Left lung (tissue), 10 donors: Measurements from ENCODE around the gene TSSK6. TPM values are rescaled to one million over a fixed set of nuclear protein-coding genes. Genes with fewer than 3 reads are reported as not detected.

Experiments
- ATAC-seq: fragments of 200-7000 bp; cut with Tn5 transposase; one replicate; pipeline ENCODE4 v1.9.1; 2020; ENCODE audit warnings: moderate library complexity
- DNase-seq, 4 donors: peaks; one replicate each; pipeline ENCODE4 v3.0.0-alpha.2; 2013 to 2020
- H3K27ac ChIP-seq, 2 donors: fragments of 200-600 bp; sonication (generic) in 1 of 2; one replicate each; pipeline versions ENCODE4 v1.5.0 to v1.8.0; 2020 to 2021
- H3K27me3 ChIP-seq, 2 donors: fragments of 200-600 bp; sonication (generic) in 1 of 2; one replicate each; pipeline versions ENCODE4 v1.5.0 to v1.8.0; 2020 to 2021
- H3K36me3 ChIP-seq, 2 donors: fragments of 200-600 bp; sonication (generic) in 1 of 2; one replicate each; pipeline versions ENCODE4 v1.5.0 to v1.8.0; 2020 to 2021
- H3K4me1 ChIP-seq, 2 donors: fragments of 200-600 bp; one replicate each; pipeline ENCODE4 v1.8.0; 2021
- H3K4me3 ChIP-seq, 2 donors: fragments of 200-600 bp; sonication (generic) in 1 of 2; one replicate each; pipeline versions ENCODE4 v1.5.0 to v1.8.0; 2020 to 2021; ENCODE audit warnings: mild to moderate bottlenecking in 1 of 2
- H3K9me3 ChIP-seq, 2 donors: fragments of 200-600 bp; sonication (generic) in 1 of 2; one replicate each; pipeline versions ENCODE4 v1.5.0 to v1.8.0; 2020 to 2021
- CTCF ChIP-seq, 2 donors: fragments of 200-600 bp; sonication (generic) in 1 of 2; IDR thresholded peaks; one replicate each; pipeline versions ENCODE4 v1.5.0 to v1.8.0; 2021; ENCODE audit warnings: antibody characterized with exemption in 2 of 2
- intact Hi-C, 2 donors: fragments of 100-400 bp; cut with DNase I; formaldehyde crosslinking; loops; one replicate each; pipeline versions ENCODE4 v1.11.2 to v1.14.2; 2022
- polyA plus RNA-seq, 6 donors: library from polyadenylated mRNA; unstranded; fragments of 120-200 nt; gene quantifications; one replicate each; pipeline ENCODE4 v1.2.1, GENCODE V29; 2013; ENCODE audit not compliant: insufficient read length in 6 of 6
- total RNA-seq, 2 donors: library from RNA; stranded (reverse); fragmentation: NEBNext Ultra II Directional; extraction: Animal tissue kit (Norgen Biotek cat#: 25700); gene quantifications; one replicate each; pipeline ENCODE4 v1.2.1, GENCODE V29; 2021
- donor health status: DM: no; HTN: yes; CAD: no.
- donor health status: DM: no; HTN: no; CAD: no.

Gene TSSK6
- total and polyA plus RNA-seq, 8 donors = 0.67 to 1.4 (median 1.2) TPM

GRCh38 chr19:19520989-19521388 lies 5.6 kb upstream of the TSSK6 start:
- H3K36me3 ChIP-seq = peaks cover 0 to 52% of the 10 kb centered on the region in 2 donors
- H3K4me1 ChIP-seq = peaks cover 8 to 26% of the 10 kb centered on the region in 2 donors
- DNase-seq (no peak), ATAC-seq (no peak)
- H3K27me3 ChIP-seq = no peaks in the 10 kb centered on the region
- intact Hi-C loops = no loop called here
- H3K9me3 ChIP-seq = no peaks in the 10 kb centered on the region
- H3K4me3 ChIP-seq = no peak overlapping the region
- no peak for TF ChIP-seq CTCF (IDR thresholded peaks at IDR 0.05)
- H3K27ac ChIP-seq = no peak overlapping the region

- peaks cover 0 to 8% of the 10 kb centered on the region in 2 donors for H3K9me3 ChIP-seq
- no peak for TF ChIP-seq CTCF (IDR thresholded peaks at IDR 0.05)
- peaks cover 8 to 34% of the 10 kb centered on the region in 2 donors for H3K4me1 ChIP-seq
- intact Hi-C loops = no loop called here
- H3K27me3 ChIP-seq = no peaks in the 10 kb centered on the region
- ATAC-seq (no peak), DNase-seq (no peak)
- H3K36me3 ChIP-seq = peaks cover 0 to 27% of the 10 kb centered on the region in 2 donors
- no peak overlapping the region for H3K27ac ChIP-seq
- H3K4me3 ChIP-seq = peak overlapping the region; percentile 93 to 96
Measured at GRCh38 chr19:19517235-19517619, 1.9 kb upstream of the TSSK6 start.

DNA sequence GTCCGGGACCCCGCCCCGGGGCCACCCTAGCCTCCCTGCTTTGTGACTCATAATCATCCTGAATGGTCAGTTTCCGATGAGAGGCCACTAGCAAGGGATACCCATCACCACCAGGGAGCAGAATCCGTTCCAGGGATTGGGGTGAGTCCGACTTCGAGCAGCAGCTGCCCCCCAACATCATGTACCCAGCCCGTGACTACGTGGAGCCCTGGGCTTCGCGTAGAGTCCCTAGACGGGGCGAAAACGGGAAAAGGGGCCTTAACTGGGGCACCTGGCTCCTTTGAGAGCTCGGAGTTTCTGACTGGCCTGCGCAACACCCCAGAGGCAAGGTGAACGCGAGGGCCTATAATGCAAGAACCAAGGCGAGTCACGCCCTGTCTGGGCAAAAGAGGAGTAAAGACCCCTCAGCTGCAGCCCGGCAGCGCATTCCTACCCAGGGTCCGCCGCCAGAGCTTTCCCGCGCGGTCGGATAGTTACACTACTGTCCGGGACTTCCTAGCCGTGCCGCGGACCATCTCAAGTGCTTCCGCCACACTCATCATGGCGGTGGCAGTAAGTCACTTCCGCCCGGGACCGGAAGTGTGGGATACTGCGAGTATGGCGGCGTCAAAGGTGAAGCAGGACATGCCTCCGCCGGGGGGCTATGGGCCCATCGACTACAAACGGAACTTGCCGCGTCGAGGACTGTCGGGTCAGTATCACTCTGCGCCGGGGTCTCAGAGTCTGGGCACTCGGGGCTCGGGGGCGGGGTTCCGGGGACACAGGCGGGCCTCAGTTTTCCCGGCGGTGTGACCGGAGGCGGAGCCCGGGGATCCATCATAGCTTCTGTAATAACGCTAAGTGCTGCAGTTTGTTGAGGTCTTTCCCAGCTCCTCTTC lies 533 bp upstream of the TSSK6 start, which contains the start of gene NDUFA13:
NDUFA13 (plus strand) TSS at position 584 of the 878 bp plus-strand sequence; CDS start at position 598, 14 bp downstream.
- no peak for TF ChIP-seq CTCF (IDR thresholded peaks at IDR 0.05)
- intact Hi-C loops = no loop called here
- peak; percentile 94 for ATAC-seq
- Histone ChIP-seq H3K27me3 (no peaks in the 10 kb centered on the region), H3K27ac (peak within 1 kb of the TSS; percentile 82 to 88), H3K4me1 (peaks cover 8 to 34% of the 10 kb centered on the region in 2 donors), H3K9me3 (peaks cover 0 to 8% of the 10 kb centered on the region in 2 donors), H3K4me3 (peak within 1 kb of the TSS; percentile 93 to 96), H3K36me3 (peaks cover 0 to 19% of the 10 kb centered on the region in 2 donors)
- DNase-seq = peak; percentile 91 to 95 (median 95)

GRCh38 chr19:19514215-19514657 lies 1.1 kb downstream of the TSSK6 start:
- peak; percentile 19 for ATAC-seq
- no peak for TF ChIP-seq CTCF (IDR thresholded peaks at IDR 0.05)
- H3K27ac ChIP-seq = no peak overlapping the region
- H3K9me3 ChIP-seq = peaks cover 0 to 8% of the 10 kb centered on the region in 2 donors
- H3K27me3 ChIP-seq = no peaks in the 10 kb centered on the region
- intact Hi-C loops = no loop called here
- peak; percentile 67 to 89 (median 81) for DNase-seq
- peaks cover 0 to 4% of the 10 kb centered on the region in 2 donors for H3K36me3 ChIP-seq
- H3K4me1 ChIP-seq = peaks cover 8 to 33% of the 10 kb centered on the region in 2 donors
- no peak overlapping the region for H3K4me3 ChIP-seq

- H3K36me3 ChIP-seq = no peaks in the 10 kb centered on the region
- DNase-seq (no peak), ATAC-seq (no peak)
- H3K4me1 ChIP-seq = peaks cover 8 to 31% of the 10 kb centered on the region in 2 donors
- no peak overlapping the region for H3K4me3 ChIP-seq
- peaks cover 0 to 8% of the 10 kb centered on the region in 2 donors for H3K9me3 ChIP-seq
- no peak overlapping the region for H3K27ac ChIP-seq
- no peak for TF ChIP-seq CTCF (IDR thresholded peaks at IDR 0.05)
- intact Hi-C loops = no loop called here
- H3K27me3 ChIP-seq = no peaks in the 10 kb centered on the region
Measured at GRCh38 chr19:19513682-19514081, 1.7 kb downstream of the TSSK6 start.
